Neural progenitor cell (in vitro differentiated cells): ENCODE results near the gene PLA2G4D.

ENCODE experiments used
- CTCF ChIP-seq: fragments of 200-600 bp; sonication (generic); IDR thresholded peaks from 2 replicates; pipeline ENCODE4 v1.5.1; 2017; ENCODE audit warnings: antibody characterized with exemption, mild to moderate bottlenecking
- EZH2 ChIP-seq: fragments of 200-600 bp; sonication (generic); IDR thresholded peaks from 2 replicates; pipeline ENCODE4 v1.6.1; 2017; ENCODE audit warnings: antibody characterized with exemption, mild to moderate bottlenecking, moderate library complexity
- EZH2phosphoT487 ChIP-seq: fragments of 200-600 bp; sonication (generic); IDR thresholded peaks from 2 replicates; pipeline ENCODE4 v1.6.1; 2017; ENCODE audit warnings: antibody characterized with exemption

DNA sequence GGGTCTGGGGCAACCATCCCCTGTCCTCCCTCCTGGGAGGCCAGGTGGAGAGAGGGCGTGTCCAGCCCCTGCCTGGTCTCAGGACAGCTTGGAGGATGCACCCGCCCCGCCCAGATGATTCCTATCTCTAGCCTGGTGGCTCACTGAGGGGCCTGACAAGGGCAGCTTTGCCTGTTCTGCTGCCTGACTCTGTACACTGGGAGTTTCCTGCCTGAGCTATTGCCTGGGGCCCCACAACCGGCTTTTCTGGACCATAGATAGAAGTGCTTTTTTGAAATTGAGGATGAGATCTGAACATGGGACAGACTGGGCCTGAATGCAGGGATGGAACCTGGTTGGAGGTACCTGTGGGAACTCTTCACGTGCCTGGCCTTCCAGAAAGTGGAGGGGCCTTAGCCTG lies 72.8 kb downstream of the PLA2G4D start:
- TF ChIP-seq CTCF (no peak), EZH2 (no peak), EZH2phosphoT487 (no peak)
